ENCODE measurements around the gene CNKSR3.
A peak's percentile ranks its signal among the peaks of the same experiment; 100 is the strongest.

The CNKSR3 gene

GRCh38 chr6:154466139-154466538, 44.3 kb downstream of the CNKSR3 start:
- no peak overlapping the region for H3K4me3 ChIP-seq (replicated peaks in 1 of 2; ENCODE audit: low read depth in 2 of 2, low read length in 2 of 2)
- DNase-seq (ENCODE audit: low read depth in 2 of 2), result no peak
- no peak for TF ChIP-seq CTCF (IDR thresholded peaks at IDR 0.05; ENCODE audit: low read depth, low read length)

GRCh38 chr6:154463573-154464419, 46.7 kb downstream of the CNKSR3 start:
- no peak for TF ChIP-seq CTCF (IDR thresholded peaks at IDR 0.05; ENCODE audit: low read depth, low read length)
- DNase-seq (ENCODE audit: low read depth in 2 of 2), result no peak
- H3K4me3 ChIP-seq (replicated peaks in 1 of 2; ENCODE audit: low read depth in 2 of 2, low read length in 2 of 2), result no peak overlapping the region

- no peak for DNase-seq (ENCODE audit: low read depth in 2 of 2)
- no peak overlapping the region for H3K4me3 ChIP-seq (replicated peaks in 1 of 2; ENCODE audit: low read depth in 2 of 2, low read length in 2 of 2)
- TF ChIP-seq CTCF (IDR thresholded peaks at IDR 0.05; ENCODE audit: low read depth, low read length), result no peak
Measured at GRCh38 chr6:154462425-154462824, 48.1 kb downstream of the CNKSR3 start.

GRCh38 chr6:154461348-154461747, 49.1 kb downstream of the CNKSR3 start:
- DNase-seq (ENCODE audit: low read depth in 2 of 2), result no peak
- no peak for TF ChIP-seq CTCF (IDR thresholded peaks at IDR 0.05; ENCODE audit: low read depth, low read length)
- no peak overlapping the region for H3K4me3 ChIP-seq (replicated peaks in 1 of 2; ENCODE audit: low read depth in 2 of 2, low read length in 2 of 2)

- TF ChIP-seq CTCF (IDR thresholded peaks at IDR 0.05; ENCODE audit: low read depth, low read length), result no peak
- H3K4me3 ChIP-seq (replicated peaks in 1 of 2; ENCODE audit: low read depth in 2 of 2, low read length in 2 of 2), result no peak overlapping the region
- DNase-seq (ENCODE audit: low read depth in 2 of 2), result peak; percentile 62 to 68
Measured at GRCh38 chr6:154460306-154461071, 50.0 kb downstream of the CNKSR3 start.

GRCh38 chr6:154459513-154459912, 51.0 kb downstream of the CNKSR3 start:
- TF ChIP-seq CTCF (IDR thresholded peaks at IDR 0.05; ENCODE audit: low read depth, low read length), result no peak
- no peak for DNase-seq (ENCODE audit: low read depth in 2 of 2)
- no peak overlapping the region for H3K4me3 ChIP-seq (replicated peaks in 1 of 2; ENCODE audit: low read depth in 2 of 2, low read length in 2 of 2)
